ENCODE data around the gene EDC4. TPM values are rescaled to one million over a fixed set of nuclear protein-coding genes. Genes with fewer than 3 reads are reported as not detected.
A peak's percentile ranks its signal among the peaks of the same experiment; 100 is the strongest.

The EDC4 gene
- total RNA-seq, 1 experiment from 2014 or later: 106 TPM

GRCh38 chr16:67861877-67862276 lies 11.0 kb upstream of the EDC4 start:
- Histone ChIP-seq H3K9me3 (ENCODE audit: control insufficient read depth, low read depth, low read length) (no peaks in the 10 kb centered on the region), H3K23ac (ENCODE audit: insufficient read length, low read depth, low read length) (no peak overlapping the region), H3T11ph (ENCODE audit: low read length) (no peak overlapping the region), H2BK15ac (ENCODE audit: low read depth, low read length) (no peak overlapping the region), H3K56ac (ENCODE audit: insufficient read length, low read depth, low read length) (no peak overlapping the region), H2BK12ac (ENCODE audit: insufficient read length, low read depth, low read length) (no peak overlapping the region), H3K27me3 (ENCODE audit: insufficient read depth, low read length) (no peaks in the 10 kb centered on the region), H4K20me1 (ENCODE audit: control insufficient read depth, insufficient read depth, insufficient read length) (peaks cover 3% of the 10 kb centered on the region), H3K4me1 (ENCODE audit: insufficient read depth, low read length) (peaks cover 5% of the 10 kb centered on the region; the same call in 1 of the 2 replicates), H3K27ac (ENCODE audit: insufficient read length, low read depth, low read length) (no peak overlapping the region), H3K23me2 (ENCODE audit: insufficient read length, low read depth, low read length, poor library complexity, severe bottlenecking) (no peaks in the 10 kb centered on the region), H3K79me2 (ENCODE audit: insufficient read depth, low read length) (peaks cover 26% of the 10 kb centered on the region; the same call in 1 of the 2 replicates), H2BK120ac (ENCODE audit: low read depth, low read length, poor library complexity, severe bottlenecking) (no peak overlapping the region), H2AK5ac (ENCODE audit: insufficient read length, low read length) (no peak overlapping the region), H4K8ac (replicated peaks; ENCODE audit: insufficient read length, low read depth, low read length) (no peak overlapping the region), H2BK5ac (ENCODE audit: insufficient read length, low read length) (no peak overlapping the region), H3K4me2 (ENCODE audit: insufficient read depth, insufficient read length, low read length) (no peak overlapping the region), H3K9ac (ENCODE audit: extremely low read depth, insufficient read length, low read length) (no peak overlapping the region), H3K18ac (ENCODE audit: insufficient read length, low read depth, low read length) (no peak overlapping the region), H4K5ac (ENCODE audit: insufficient read length, low read depth, low read length) (no peak overlapping the region), H4K91ac (ENCODE audit: insufficient read length, low read depth, low read length) (no peak overlapping the region), H3K14ac (ENCODE audit: insufficient read depth, low read length) (no peak overlapping the region), H3K79me1 (ENCODE audit: insufficient read depth, low read depth, low read length, poor library complexity, severe bottlenecking) (peaks cover 3% of the 10 kb centered on the region), H2AFZ (ENCODE audit: low read length) (no peak overlapping the region), H2BK20ac (ENCODE audit: low read depth, low read length, poor library complexity, severe bottlenecking) (no peak overlapping the region), H3K4ac (ENCODE audit: low read depth, low read length) (no peak overlapping the region)
- Mint-ChIP-seq H3K4me1 (peaks cover 29 to 40% of the 10 kb centered on the region in 2 experiments), H3K27ac (peak overlapping the region in 2 of 3 experiments; percentile 19 to 41; a peak in 3 of 7 replicates), H3K27me3 (ENCODE audit: low read depth) (no peaks in the 10 kb centered on the region), H3K9me3 (no peaks in the 10 kb centered on the region), H3K4me3 (peak overlapping the region in 1 of 2 experiments; percentile 15; a peak in 1 of 5 replicates), H3K36me3 (ENCODE audit: insufficient read depth in 1 of 3, low read depth in 3 of 3) (peaks cover 24 to 49% (median 44%) of the 10 kb centered on the region in 3 experiments)
- DNase-seq: no peak
- TF ChIP-seq, protein P1, sequence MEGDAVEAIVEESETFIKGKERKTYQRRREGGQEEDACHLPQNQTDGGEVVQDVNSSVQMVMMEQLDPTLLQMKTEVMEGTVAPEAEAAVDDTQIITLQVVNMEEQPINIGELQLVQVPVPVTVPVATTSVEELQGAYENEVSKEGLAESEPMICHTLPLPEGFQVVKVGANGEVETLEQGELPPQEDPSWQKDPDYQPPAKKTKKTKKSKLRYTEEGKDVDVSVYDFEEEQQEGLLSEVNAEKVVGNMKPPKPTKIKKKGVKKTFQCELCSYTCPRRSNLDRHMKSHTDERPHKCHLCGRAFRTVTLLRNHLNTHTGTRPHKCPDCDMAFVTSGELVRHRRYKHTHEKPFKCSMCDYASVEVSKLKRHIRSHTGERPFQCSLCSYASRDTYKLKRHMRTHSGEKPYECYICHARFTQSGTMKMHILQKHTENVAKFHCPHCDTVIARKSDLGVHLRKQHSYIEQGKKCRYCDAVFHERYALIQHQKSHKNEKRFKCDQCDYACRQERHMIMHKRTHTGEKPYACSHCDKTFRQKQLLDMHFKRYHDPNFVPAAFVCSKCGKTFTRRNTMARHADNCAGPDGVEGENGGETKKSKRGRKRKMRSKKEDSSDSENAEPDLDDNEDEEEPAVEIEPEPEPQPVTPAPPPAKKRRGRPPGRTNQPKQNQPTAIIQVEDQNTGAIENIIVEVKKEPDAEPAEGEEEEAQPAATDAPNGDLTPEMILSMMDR (conservative IDR thresholded peaks at IDR 0.05): no peak
- WGBS (ENCODE audit: extremely low coverage, insufficient read length, low lambda C conversion rate): no CpG with 5 or more reads among the region's 6 CpGs

All from H9 (cell line).